ENCODE results near the gene ROCK1.
"Not testable (repeated sequence)": the region's sequence is repeated elsewhere in the genome, so short reads cannot be mapped to it uniquely, and the experiment has no call there.

The ROCK1 gene

DNA sequence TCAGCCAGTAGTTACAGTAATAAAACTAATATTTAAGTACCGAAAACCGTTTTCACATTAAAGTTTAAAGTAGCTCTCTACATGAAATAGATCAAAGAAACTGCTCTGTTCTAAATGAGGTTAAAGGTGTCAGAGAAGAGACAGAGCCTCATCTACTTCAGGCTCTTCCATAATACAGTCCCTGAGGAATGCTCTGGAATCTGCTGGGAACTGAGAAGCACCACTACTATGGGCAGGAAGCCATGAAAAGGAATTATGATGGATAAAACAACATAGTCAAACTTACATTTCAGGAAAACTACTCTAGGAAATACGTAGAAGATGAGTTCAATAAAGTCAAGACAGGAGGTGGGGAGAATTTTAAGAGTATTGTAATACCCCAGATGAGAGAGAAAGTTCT lies 60.0 kb downstream of the ROCK1 start:
- Histone ChIP-seq H3K36me3 (ENCODE audit: insufficient read depth, low read length) (no peaks in the 10 kb centered on the region), H3K9me3 (replicated peaks; ENCODE audit: low read length) (no peaks in the 10 kb centered on the region), H3K4me3 (ENCODE audit: low read length) (no peak overlapping the region), H3K27me3 (ENCODE audit: control insufficient read depth, insufficient read depth, low read length) (no peaks in the 10 kb centered on the region), H3K9ac (ENCODE audit: low read depth, low read length) (no peak overlapping the region), H3K4me2 (ENCODE audit: low read length) (no peak overlapping the region), H3K4me1 (ENCODE audit: control insufficient read depth, insufficient read depth, low read length) (peaks cover 52% of the 10 kb centered on the region)

GRCh38 chr18:21049306-21049705 lies 62.3 kb downstream of the ROCK1 start:
- no peak overlapping the region for H3K9ac ChIP-seq (ENCODE audit: low read depth, low read length)
- peaks cover 6% of the 10 kb centered on the region for H3K36me3 ChIP-seq (ENCODE audit: insufficient read depth, low read length)
- no peaks in the 10 kb centered on the region for H3K27me3 ChIP-seq (ENCODE audit: control insufficient read depth, insufficient read depth, low read length)
- H3K4me2 ChIP-seq (ENCODE audit: low read length): no peak overlapping the region
- no peak overlapping the region for H3K4me3 ChIP-seq (ENCODE audit: low read length)
- H3K4me1 ChIP-seq (ENCODE audit: control insufficient read depth, insufficient read depth, low read length): peaks cover 43% of the 10 kb centered on the region
- no peaks in the 10 kb centered on the region for H3K9me3 ChIP-seq (replicated peaks; ENCODE audit: low read length)

DNA sequence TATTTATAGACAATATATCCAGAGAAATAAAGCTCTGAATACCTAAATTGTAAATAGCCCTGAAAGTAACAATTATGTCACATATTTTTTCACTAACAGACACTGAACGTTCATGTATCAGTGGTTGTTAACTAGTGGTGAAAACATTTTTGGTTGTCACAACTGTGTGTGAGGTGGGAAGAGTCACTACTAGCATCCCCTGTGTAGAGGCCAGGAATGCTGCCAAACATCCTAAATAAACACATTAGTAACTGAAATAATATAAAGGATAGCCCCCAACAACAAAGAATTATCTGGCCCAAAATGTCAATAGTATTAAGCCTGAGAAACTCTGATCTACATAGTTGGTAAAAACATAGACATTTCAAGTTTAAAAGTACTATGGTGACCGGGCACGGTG lies 64.5 kb downstream of the ROCK1 start:
- Histone ChIP-seq H3K4me2 (ENCODE audit: low read length) (no peak overlapping the region), H3K36me3 (ENCODE audit: insufficient read depth, low read length) (peaks cover 14% of the 10 kb centered on the region), H3K4me3 (ENCODE audit: low read length) (no peak overlapping the region), H3K9me3 (replicated peaks; ENCODE audit: low read length) (no peaks in the 10 kb centered on the region), H3K27me3 (ENCODE audit: control insufficient read depth, insufficient read depth, low read length) (no peaks in the 10 kb centered on the region), H3K9ac (ENCODE audit: low read depth, low read length) (no peak overlapping the region), H3K4me1 (ENCODE audit: control insufficient read depth, insufficient read depth, low read length) (peaks cover 23% of the 10 kb centered on the region)

GRCh38 chr18:21040466-21040865 lies 71.1 kb downstream of the ROCK1 start:
- H3K9ac ChIP-seq (ENCODE audit: low read depth, low read length): no peak overlapping the region
- peaks cover 24% of the 10 kb centered on the region for H3K36me3 ChIP-seq (ENCODE audit: insufficient read depth, low read length)
- H3K4me2 ChIP-seq (ENCODE audit: low read length): no peak overlapping the region
- H3K27me3 ChIP-seq (ENCODE audit: control insufficient read depth, insufficient read depth, low read length): no peaks in the 10 kb centered on the region
- no peaks in the 10 kb centered on the region for H3K9me3 ChIP-seq (replicated peaks; ENCODE audit: low read length)
- H3K4me3 ChIP-seq (ENCODE audit: low read length): no peak overlapping the region
- no peaks in the 10 kb centered on the region for H3K4me1 ChIP-seq (ENCODE audit: control insufficient read depth, insufficient read depth, low read length)

GRCh38 chr18:21038201-21038600 lies 73.4 kb downstream of the ROCK1 start:
- H3K4me3 ChIP-seq (ENCODE audit: low read length): no peak overlapping the region
- H3K9me3 ChIP-seq (replicated peaks; ENCODE audit: low read length): no peaks in the 10 kb centered on the region
- H3K27me3 ChIP-seq (ENCODE audit: control insufficient read depth, insufficient read depth, low read length): no peaks in the 10 kb centered on the region
- H3K9ac ChIP-seq (ENCODE audit: low read depth, low read length): no peak overlapping the region
- H3K4me2 ChIP-seq (ENCODE audit: low read length): no peak overlapping the region
- no peaks in the 10 kb centered on the region for H3K4me1 ChIP-seq (ENCODE audit: control insufficient read depth, insufficient read depth, low read length)
- H3K36me3 ChIP-seq (ENCODE audit: insufficient read depth, low read length): peaks cover 21% of the 10 kb centered on the region

GRCh38 chr18:21031845-21032244 lies 79.8 kb downstream of the ROCK1 start:
- no peaks in the 10 kb centered on the region for H3K4me1 ChIP-seq (ENCODE audit: control insufficient read depth, insufficient read depth, low read length)
- H3K9ac ChIP-seq (ENCODE audit: low read depth, low read length): no peak overlapping the region
- no peak overlapping the region for H3K4me3 ChIP-seq (ENCODE audit: low read length)
- H3K4me2 ChIP-seq (ENCODE audit: low read length): no peak overlapping the region
- H3K36me3 ChIP-seq (ENCODE audit: insufficient read depth, low read length): peaks cover 18% of the 10 kb centered on the region
- no peaks in the 10 kb centered on the region for H3K27me3 ChIP-seq (ENCODE audit: control insufficient read depth, insufficient read depth, low read length)
- H3K9me3 ChIP-seq (replicated peaks; ENCODE audit: low read length): no peaks in the 10 kb centered on the region

GRCh38 chr18:21018257-21018656 lies 93.4 kb downstream of the ROCK1 start:
- H3K36me3 ChIP-seq (ENCODE audit: insufficient read depth, low read length): peaks cover 44% of the 10 kb centered on the region
- not testable (repeated sequence) for H3K4me1 ChIP-seq (ENCODE audit: control insufficient read depth, insufficient read depth, low read length); H3K27me3 ChIP-seq (ENCODE audit: control insufficient read depth, insufficient read depth, low read length); H3K9ac ChIP-seq (ENCODE audit: low read depth, low read length); H3K9me3 ChIP-seq (replicated peaks; ENCODE audit: low read length); H3K4me2 ChIP-seq (ENCODE audit: low read length); H3K4me3 ChIP-seq (ENCODE audit: low read length)

GRCh38 chr18:21012308-21012707 lies 99.3 kb downstream of the ROCK1 start:
- Histone ChIP-seq H3K4me1 (ENCODE audit: control insufficient read depth, insufficient read depth, low read length) (peaks cover 5% of the 10 kb centered on the region), H3K9ac (ENCODE audit: low read depth, low read length) (no peak overlapping the region), H3K36me3 (ENCODE audit: insufficient read depth, low read length) (peaks cover 57% of the 10 kb centered on the region), H3K4me3 (ENCODE audit: low read length) (no peak overlapping the region), H3K27me3 (ENCODE audit: control insufficient read depth, insufficient read depth, low read length) (no peaks in the 10 kb centered on the region), H3K4me2 (ENCODE audit: low read length) (no peak overlapping the region), H3K9me3 (replicated peaks; ENCODE audit: low read length) (no peaks in the 10 kb centered on the region)

- H3K36me3 ChIP-seq (ENCODE audit: insufficient read depth, low read length): peaks cover 53% of the 10 kb centered on the region
- no peaks in the 10 kb centered on the region for H3K9me3 ChIP-seq (replicated peaks; ENCODE audit: low read length)
- peak overlapping the region; percentile 66 for H3K4me2 ChIP-seq (ENCODE audit: low read length)
- H3K9ac ChIP-seq (ENCODE audit: low read depth, low read length): peak overlapping the region; percentile 68
- H3K27me3 ChIP-seq (ENCODE audit: control insufficient read depth, insufficient read depth, low read length): no peaks in the 10 kb centered on the region
- H3K4me3 ChIP-seq (ENCODE audit: low read length): no peak overlapping the region
- H3K4me1 ChIP-seq (ENCODE audit: control insufficient read depth, insufficient read depth, low read length): peaks cover 28% of the 10 kb centered on the region
Observed at GRCh38 chr18:21004726-21005125, 106.9 kb downstream of the ROCK1 start.

DNA sequence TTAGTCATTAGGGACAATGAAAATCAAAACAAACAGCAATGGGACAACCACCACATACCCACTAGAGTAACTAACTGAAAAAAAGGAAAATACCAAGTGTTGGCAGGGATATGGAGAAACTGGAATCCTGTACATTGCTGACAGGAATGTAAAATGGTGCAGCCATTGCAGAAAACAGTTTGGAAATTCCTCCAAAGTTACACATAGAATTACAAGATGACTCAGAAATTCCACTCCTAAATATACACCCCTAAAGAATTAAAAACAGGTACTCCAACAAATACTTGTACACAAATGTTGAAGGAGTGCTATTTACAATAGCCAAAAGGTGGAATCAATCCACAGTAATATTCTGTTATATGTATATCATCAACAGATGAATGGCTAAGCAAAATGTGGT lies 110.9 kb downstream of the ROCK1 start:
- Histone ChIP-seq H3K9ac (ENCODE audit: low read depth, low read length) (no peak overlapping the region), H3K4me2 (ENCODE audit: low read length) (no peak overlapping the region), H3K36me3 (ENCODE audit: insufficient read depth, low read length) (peaks cover 39% of the 10 kb centered on the region), H3K4me1 (ENCODE audit: control insufficient read depth, insufficient read depth, low read length) (peaks cover 28% of the 10 kb centered on the region), H3K27me3 (ENCODE audit: control insufficient read depth, insufficient read depth, low read length) (no peaks in the 10 kb centered on the region), H3K9me3 (replicated peaks; ENCODE audit: low read length) (no peaks in the 10 kb centered on the region), H3K4me3 (ENCODE audit: low read length) (no peak overlapping the region)

GRCh38 chr18:20997371-20997770 lies 114.2 kb downstream of the ROCK1 start:
- Histone ChIP-seq H3K27me3 (ENCODE audit: control insufficient read depth, insufficient read depth, low read length) (no peaks in the 10 kb centered on the region), H3K4me3 (ENCODE audit: low read length) (no peak overlapping the region), H3K4me2 (ENCODE audit: low read length) (no peak overlapping the region), H3K4me1 (ENCODE audit: control insufficient read depth, insufficient read depth, low read length) (peaks cover 10% of the 10 kb centered on the region), H3K36me3 (ENCODE audit: insufficient read depth, low read length) (peaks cover 29% of the 10 kb centered on the region), H3K9me3 (replicated peaks; ENCODE audit: low read length) (no peaks in the 10 kb centered on the region), H3K9ac (ENCODE audit: low read depth, low read length) (no peak overlapping the region)

- H3K36me3 ChIP-seq (ENCODE audit: insufficient read depth, low read length): peaks cover 29% of the 10 kb centered on the region
- H3K4me2 ChIP-seq (ENCODE audit: low read length): no peak overlapping the region
- no peak overlapping the region for H3K9ac ChIP-seq (ENCODE audit: low read depth, low read length)
- no peak overlapping the region for H3K4me3 ChIP-seq (ENCODE audit: low read length)
- H3K27me3 ChIP-seq (ENCODE audit: control insufficient read depth, insufficient read depth, low read length): no peaks in the 10 kb centered on the region
- H3K4me1 ChIP-seq (ENCODE audit: control insufficient read depth, insufficient read depth, low read length): peaks cover 10% of the 10 kb centered on the region
- H3K9me3 ChIP-seq (replicated peaks; ENCODE audit: low read length): no peaks in the 10 kb centered on the region
Observed at GRCh38 chr18:20996418-20996817, 115.2 kb downstream of the ROCK1 start.

Measured in skeletal muscle satellite cell (primary cell).